ENCODE data around the gene RTP5. TPM values are rescaled to one million over a fixed set of nuclear protein-coding genes. Genes with fewer than 3 reads are reported as not detected.
"Not testable (repeated sequence)": the region's sequence is repeated elsewhere in the genome, so short reads cannot be mapped to it uniquely, and the experiment has no call there.

The RTP5 gene
- not detected in 2 replicates for total RNA-seq

DNA sequence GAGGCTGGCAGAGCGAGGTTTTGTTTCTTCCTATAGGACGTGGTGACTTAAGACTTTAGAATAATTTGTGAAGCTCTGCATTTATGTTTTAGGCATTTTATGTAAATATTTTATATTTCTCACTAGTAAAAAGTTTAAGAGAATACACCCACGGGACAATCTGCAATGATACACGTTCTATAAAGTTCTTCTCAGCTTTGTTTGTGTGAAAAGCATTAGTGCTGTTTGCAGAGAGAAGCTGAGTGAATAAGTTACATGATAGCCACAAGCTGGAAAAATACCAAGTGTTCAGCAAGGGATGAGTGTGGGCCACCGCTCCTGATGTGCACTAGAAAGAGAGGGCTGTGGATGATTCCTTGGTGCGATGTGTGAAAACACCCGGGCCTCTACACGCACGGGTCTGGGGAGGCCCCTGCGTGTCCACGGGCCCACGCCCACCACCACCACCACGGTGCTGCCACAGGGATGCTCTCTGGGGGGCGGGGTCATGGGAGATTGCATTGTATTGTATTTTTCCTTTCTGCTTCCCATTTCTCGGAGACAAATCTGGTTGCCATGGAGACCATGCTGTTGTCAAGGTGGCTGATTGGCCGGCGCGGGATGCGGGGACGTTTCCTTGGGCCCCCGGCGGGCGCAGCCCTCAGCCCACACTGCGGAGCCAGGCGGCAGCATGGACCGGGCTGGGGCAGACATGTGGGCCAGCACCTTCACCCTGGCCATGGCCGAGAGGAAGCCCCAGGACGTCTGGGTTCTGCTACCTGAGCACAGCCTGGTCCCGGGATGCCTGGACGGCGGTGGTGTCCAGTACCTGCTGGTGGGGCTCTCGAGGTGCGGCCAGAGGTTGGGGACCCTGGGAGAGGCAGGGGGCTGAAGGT, at the start of gene RTP5:
RTP5 (plus strand) TSS at position 643 of the 875 bp plus-strand sequence; CDS start at position 671, 28 bp downstream.
- no peak for DNase-seq (ENCODE audit: low read depth, low spot score)

DNA sequence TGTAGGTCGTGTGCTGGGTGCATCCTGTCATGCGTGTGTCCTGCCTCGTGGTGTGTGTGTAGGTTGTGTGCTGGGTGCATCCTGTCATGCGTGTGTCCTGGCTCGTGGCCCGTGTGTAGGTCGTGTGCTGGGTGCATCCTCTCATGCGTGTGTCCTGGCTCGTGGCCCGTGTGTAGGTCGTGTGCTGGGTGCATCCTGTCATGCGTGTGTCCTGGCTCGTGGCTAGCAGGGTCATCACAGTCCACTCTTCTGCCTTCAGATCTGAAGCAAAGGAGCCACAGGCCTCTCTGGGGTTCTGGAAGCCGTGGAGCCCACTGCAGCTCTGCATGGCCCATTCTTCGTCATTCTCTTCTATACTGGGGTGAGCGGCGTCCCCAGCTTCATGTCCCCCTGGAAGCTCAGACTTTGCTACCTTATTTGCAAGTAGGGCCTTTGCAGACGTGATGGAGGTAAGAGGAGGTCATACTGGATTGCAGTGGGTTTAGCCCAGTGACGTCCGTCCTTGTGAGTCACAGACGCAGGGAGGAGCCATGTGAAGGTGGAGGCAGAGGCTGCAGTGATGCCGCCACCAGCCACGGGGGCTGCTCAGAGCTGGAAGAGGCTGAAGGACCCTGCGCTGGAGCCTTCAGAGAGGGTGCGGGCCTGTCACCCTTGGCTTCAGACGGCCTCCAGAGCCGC, 49.4 kb upstream of the RTP5 start:
- DNase-seq (ENCODE audit: low read depth, low spot score) = not testable (repeated sequence)

- DNase-seq (ENCODE audit: low read depth, low spot score) = no peak
Observed at GRCh38 chr2:241820625-241821384, 48.7 kb upstream of the RTP5 start.

DNA sequence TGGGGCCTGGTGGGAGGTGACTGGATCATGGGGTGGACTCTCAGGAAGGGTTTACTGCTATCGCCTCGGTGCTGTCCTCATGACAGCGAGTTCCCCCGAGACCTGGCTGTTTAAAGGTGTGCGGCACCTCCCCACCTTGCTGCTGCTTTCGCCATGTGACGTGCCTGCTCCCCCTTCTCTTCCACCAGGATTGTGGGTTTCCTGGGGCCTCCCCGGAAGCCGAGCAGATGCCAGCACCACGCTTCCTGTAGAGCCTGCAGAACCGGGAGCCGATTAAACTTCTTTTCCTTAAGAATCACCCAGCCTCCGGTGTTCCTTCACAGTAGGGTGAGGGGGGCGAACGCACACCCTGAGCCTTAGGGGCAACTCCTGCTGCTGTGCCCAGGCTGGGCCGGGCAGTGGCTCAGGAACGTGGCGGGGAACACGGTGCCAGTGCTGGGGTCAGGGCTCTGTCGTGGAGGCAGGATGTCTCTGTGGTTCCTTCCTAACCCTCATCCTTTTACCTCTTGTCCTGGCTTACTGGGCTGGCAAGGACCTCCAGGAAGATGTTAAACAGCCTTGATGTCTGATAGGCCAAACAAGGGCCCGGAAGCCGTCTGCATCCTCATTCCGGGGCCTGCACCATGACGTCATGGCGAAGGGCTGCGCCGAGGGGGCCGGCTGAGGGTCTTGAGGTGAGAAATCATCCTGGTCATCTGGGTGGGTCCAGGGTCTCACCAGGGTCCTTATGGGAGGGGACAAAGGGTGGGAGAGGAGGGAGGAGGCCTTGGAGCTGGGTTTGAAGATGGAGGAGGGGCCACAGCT, 47.9 kb upstream of the RTP5 start:
- no peak for DNase-seq (ENCODE audit: low read depth, low spot score)

GRCh38 chr2:241822264-241822623, 47.3 kb upstream of the RTP5 start:
- no peak for DNase-seq (ENCODE audit: low read depth, low spot score)

- not testable (repeated sequence) for DNase-seq (ENCODE audit: low read depth, low spot score)
Observed at GRCh38 chr2:241823531-241824437, 45.7 kb upstream of the RTP5 start.

DNA sequence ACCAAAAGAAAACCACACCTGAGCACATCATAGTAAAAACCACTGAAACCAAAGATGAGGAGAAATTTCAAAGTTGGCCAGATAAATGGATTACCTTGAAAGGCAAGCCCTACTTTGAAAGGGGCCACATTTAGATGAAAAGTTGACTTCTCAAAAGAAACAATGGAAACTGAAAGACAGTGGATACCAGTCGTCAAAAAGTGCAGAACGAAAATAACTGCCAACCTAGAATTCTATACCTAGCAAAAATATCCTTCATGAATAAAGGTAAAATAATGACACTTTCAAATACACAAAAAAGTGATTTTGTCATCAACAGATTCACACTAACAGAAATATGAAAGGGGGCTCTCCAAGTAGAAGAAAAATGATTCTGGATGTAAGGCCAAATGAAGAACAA, 42.1 kb upstream of the RTP5 start:
- DNase-seq (ENCODE audit: low read depth, low spot score) = no peak

DNA sequence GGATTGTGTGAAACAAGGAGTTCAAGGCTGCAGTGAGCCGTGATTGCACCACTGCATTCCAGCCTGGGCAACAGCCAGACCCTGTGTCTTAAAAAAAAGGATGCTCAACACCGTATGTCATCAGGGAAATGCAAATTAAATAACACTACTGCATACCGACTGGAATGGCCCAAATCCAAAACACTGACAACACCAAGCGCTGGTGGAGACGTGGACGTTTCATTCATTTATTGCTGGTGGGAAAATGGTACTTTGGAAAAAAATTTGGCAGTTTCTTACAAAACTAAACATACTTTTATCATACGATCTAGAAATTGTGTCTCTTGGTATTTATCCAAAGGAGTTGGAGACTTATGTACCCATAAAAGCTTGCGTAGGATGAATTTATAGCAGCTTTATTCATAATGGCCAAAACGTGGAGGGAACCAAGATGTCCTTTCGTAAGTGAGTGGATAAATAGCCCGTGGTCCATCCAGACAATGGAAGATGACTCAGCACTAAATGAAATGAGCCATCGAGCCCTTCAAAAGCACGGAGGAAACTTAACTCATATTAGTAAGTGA, 36.3 kb upstream of the RTP5 start:
- no peak for DNase-seq (ENCODE audit: low read depth, low spot score)

GRCh38 chr2:241833756-241834526, 35.6 kb upstream of the RTP5 start:
- DNase-seq (ENCODE audit: low read depth, low spot score) = not testable (repeated sequence)

DNA sequence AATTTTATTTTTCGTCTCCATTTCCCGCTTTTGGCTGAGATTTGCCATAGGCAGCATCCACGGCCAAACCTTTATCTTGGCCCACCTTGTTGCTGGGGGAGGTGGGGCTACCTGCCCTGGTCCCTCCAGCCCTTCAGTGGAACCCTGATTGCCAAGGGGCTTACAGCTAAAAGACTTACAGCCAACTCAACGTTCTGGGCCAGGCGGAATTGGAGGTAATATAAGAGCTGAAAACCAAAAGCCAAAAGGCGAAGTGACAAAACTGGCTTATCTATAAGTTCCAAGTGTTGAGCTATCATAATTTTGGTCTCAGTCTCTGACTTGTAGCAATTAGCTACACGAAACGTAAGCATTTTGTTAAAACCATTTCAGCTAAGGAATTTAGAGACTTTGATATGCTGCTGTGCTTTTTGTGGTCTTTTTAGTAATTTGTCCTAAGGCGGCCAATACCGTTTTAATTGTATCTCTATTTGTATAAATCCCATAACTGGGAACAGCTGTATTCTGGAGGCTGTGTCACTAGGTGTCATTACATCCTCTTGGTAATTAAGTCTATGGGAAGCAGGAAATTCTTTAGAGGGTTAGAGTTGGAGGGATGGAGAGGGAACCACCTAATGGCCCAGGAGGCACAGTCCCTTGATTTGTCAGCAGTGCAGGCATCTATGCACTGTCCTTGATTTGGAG, 34.9 kb upstream of the RTP5 start:
- no peak for DNase-seq (ENCODE audit: low read depth, low spot score)

DNA sequence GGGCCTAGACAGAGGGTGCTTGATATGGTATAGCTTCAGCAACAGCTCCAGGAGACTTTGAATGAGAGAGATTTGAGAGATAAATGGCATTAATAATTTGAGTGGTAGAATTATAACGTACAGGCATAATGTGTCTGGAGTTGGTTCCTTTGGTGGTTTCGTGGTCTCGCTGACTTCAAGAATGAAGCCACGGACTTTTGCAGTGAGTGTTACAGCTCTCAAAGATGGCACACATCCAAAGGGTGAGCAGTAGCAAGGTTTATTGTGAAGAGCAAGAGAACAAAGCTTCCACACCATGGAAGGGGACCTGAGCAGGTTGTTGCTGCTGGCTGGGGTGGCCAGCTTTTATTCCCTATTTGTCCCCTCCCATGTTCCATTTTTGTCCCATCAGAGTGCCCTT, 33.9 kb upstream of the RTP5 start:
- DNase-seq (ENCODE audit: low read depth, low spot score) = no peak

- no peak for DNase-seq (ENCODE audit: low read depth, low spot score)
Observed at GRCh38 chr2:241836292-241836691, 33.2 kb upstream of the RTP5 start.

- no peak for DNase-seq (ENCODE audit: low read depth, low spot score)
Observed at GRCh38 chr2:241837197-241837965, 32.1 kb upstream of the RTP5 start.

DNA sequence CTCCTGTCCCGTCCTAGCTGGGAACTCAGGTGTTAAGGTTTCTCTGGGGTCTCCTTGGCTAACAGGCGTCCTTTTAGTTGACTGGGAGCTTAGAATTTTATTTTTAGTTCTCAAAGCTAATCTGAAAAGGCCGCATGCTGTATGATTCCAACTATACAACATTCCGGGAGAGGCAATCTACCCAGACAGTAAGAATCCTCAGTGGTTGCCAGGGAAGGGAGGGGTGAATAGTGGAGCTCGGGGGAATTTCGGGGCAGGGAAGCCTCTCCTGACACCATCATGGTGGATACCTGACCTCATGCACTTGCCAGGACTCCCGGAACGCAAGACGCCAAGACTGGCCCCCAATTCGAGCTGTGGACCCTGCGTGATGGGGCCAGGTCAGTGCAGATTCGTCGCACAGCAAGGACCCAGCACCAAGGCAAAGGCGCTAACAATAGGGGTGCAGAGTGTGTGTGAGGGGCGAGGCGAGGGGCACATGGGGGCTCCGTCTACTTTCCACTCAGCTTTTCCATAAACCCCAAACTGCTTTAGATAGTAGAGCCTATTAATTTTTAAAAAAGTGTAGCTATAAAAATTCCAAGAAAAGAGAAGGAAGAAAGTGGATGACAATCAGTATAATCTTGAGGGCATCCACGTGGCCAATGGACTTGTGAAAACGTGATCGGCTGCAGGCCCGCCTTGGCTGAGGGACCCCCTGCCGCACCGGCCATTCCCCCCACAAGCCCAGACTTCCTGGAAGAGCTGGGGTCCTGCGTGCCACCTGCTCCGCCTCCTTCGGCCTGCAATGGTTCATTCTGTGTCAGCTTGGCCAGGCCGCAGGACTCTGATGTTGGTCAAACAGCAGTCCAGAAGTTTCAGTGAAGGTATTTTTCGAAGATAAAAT, 28.1 kb upstream of the RTP5 start:
- no peak for DNase-seq (ENCODE audit: low read depth, low spot score)

- no peak for DNase-seq (ENCODE audit: low read depth, low spot score)
Observed at GRCh38 chr2:241842067-241842415, 27.5 kb upstream of the RTP5 start.

- DNase-seq (ENCODE audit: low read depth, low spot score) = no peak
Observed at GRCh38 chr2:241842620-241843211, 26.8 kb upstream of the RTP5 start.
